K562 (cell line): Measurements from ENCODE around the gene MYO15B. TPM values are rescaled to one million over a fixed set of nuclear protein-coding genes. Genes with fewer than 3 reads are reported as not detected.

ENCODE experiments used
- E2F3 ChIP-seq: fragments of 250-450 bp; sonication (Bioruptor Pico); IDR thresholded peaks from 2 replicates; pipeline ENCODE4 v1.4.0; 2020; ENCODE audit warnings: mild to moderate bottlenecking
- ELF2 ChIP-seq: fragments of 250-450 bp; sonication (Bioruptor Pico); IDR thresholded peaks from 2 replicates; pipeline ENCODE4 v1.5.0; 2021; ENCODE audit warnings: mild to moderate bottlenecking
- ETV5 ChIP-seq: sonication (generic); formaldehyde crosslinking; IDR thresholded peaks from 2 replicates; pipeline ENCODE4 v1.4.0; 2020; ENCODE audit warnings: low read depth, mild to moderate bottlenecking, missing genetic modification reagents
- HIVEP1 ChIP-seq: fragments of 250-450 bp; sonication (Bioruptor Pico); IDR thresholded peaks from 2 replicates; pipeline ENCODE4 v1.4.0; 2020; ENCODE audit warnings: mild to moderate bottlenecking
- KHSRP ChIP-seq: fragments of 450-650 bp; IDR thresholded peaks from 2 replicates; pipeline ENCODE4 v1.6.1; 2017
- POLR3G ChIP-seq: IDR thresholded peaks from 2 replicates; pipeline ENCODE4 v1.6.1; 2011; ENCODE audit not compliant: insufficient read length, insufficient replicate concordance; ENCODE audit errors: extremely low read depth
- RBM39 ChIP-seq: fragments of 200-400 bp; formaldehyde crosslinking; optimal IDR thresholded peaks from 2 replicates; pipeline ENCODE3; 2018; ENCODE audit warnings: low read depth, low read length
- ZBTB7A ChIP-seq: IDR thresholded peaks from 2 replicates; pipeline ENCODE4 v1.6.1; 2011; ENCODE audit warnings: low read depth, mild to moderate bottlenecking, low read length, moderate library complexity, borderline replicate concordance; ENCODE audit not compliant: control insufficient read depth
- ZEB2 ChIP-seq: fragments of 450-650 bp; IDR thresholded peaks from 2 replicates; pipeline ENCODE4 v1.6.1; 2016
- ZNF140 ChIP-seq: fragments of 250-450 bp; sonication (Bioruptor Pico); IDR thresholded peaks from 2 replicates; pipeline ENCODE4 v1.8.0; 2021; ENCODE audit warnings: moderate library complexity, mild to moderate bottlenecking, inconsistent platforms
- ZNF175 ChIP-seq: fragments of 200-800 bp; sonication (Bioruptor generic); IDR thresholded peaks from 2 replicates; pipeline ENCODE4 v1.6.1; 2016; ENCODE audit warnings: low read depth, mild to moderate bottlenecking, missing genetic modification characterization, missing compliant biosample characterization
- ZNF436 ChIP-seq: fragments of 250-450, 450-650 bp; sonication (Bioruptor Pico); formaldehyde crosslinking; IDR thresholded peaks from 2 replicates; pipeline ENCODE4 v1.7.0; 2020; ENCODE audit warnings: mild to moderate bottlenecking
- ZNF561 ChIP-seq: fragments of 450-650 bp; formaldehyde crosslinking; conservative IDR thresholded peaks from 2 replicates; pipeline ENCODE4 v1.4.0; 2020; ENCODE audit warnings: mild to moderate bottlenecking, moderate library complexity
- polyA plus RNA-seq, 8 experiments: library from polyadenylated mRNA; depleted of rRNA in 4 of 8; stranded (reverse) in 5 of 8; unstranded in 3 of 8; fragments of >200 nt; fragmentation: Nextera tagmentation in 2 of 8; fragmentation: Illumina TruSeq in 1 of 8; extraction: Ambion mirVana in 2 of 8; extraction: Trizol in 1 of 8; gene quantifications; 2 replicates each; pipeline versions ENCODE4 v1.2.1 to v1.2.3, GENCODE V29; 2011 to 2014; ENCODE audit warnings: inconsistent platforms in 1 of 8, missing spikeins in 1 of 8
- total RNA-seq, 7 experiments: library from RNA; depleted of rRNA in 6 of 7; stranded (reverse); fragments of >200 nt in 6 of 7; fragmentation: Illumina TruSeq in 2 of 7; extraction: Trizol in 2 of 7; gene quantifications; 2 replicates each; pipeline versions ENCODE4 v1.2.1 to v1.2.3, GENCODE V29; 2011 to 2021; ENCODE audit warnings: low replicate concordance in 1 of 7
- TF ChIP-seq, protein P1 (sequence below): fragments of 250-450 bp; sonication (Bioruptor Pico); IDR thresholded peaks from 2 replicates; pipeline ENCODE4 v1.8.0; 2022; ENCODE audit warnings: inconsistent platforms, mild to moderate bottlenecking, moderate library complexity, borderline replicate concordance
- TF ChIP-seq, protein P2 (sequence below): sonication (generic); formaldehyde crosslinking; IDR thresholded peaks from 2 replicates; pipeline ENCODE4 v1.8.0; 2022; ENCODE audit warnings: missing genetic modification reagents, mild to moderate bottlenecking, borderline replicate concordance
- TF ChIP-seq, protein P3 (sequence below): fragments of 450-650 bp; IDR thresholded peaks from 2 replicates; pipeline ENCODE4 v1.7.0; 2016; ENCODE audit warnings: borderline replicate concordance
- TF ChIP-seq, protein P4 (sequence below): fragments of 450-650 bp; formaldehyde crosslinking; IDR thresholded peaks from 2 replicates; pipeline ENCODE4 v1.4.0; 2022; ENCODE audit warnings: mild to moderate bottlenecking, moderate library complexity
- TF ChIP-seq, protein P5 (sequence below): IDR thresholded peaks from 3 replicates; pipeline ENCODE4 v1.6.1; 2011; ENCODE audit warnings: borderline replicate concordance, mild to moderate bottlenecking; ENCODE audit not compliant: insufficient read length, insufficient read depth

Gene MYO15B
- total and polyA plus RNA-seq, 9 of the 15 experiments (the other 6 are each of a cell fraction or from before 2014, with no cell fraction given), result 0.05 to 3.1 (median 0.83) TPM; not detected in 2

DNA sequence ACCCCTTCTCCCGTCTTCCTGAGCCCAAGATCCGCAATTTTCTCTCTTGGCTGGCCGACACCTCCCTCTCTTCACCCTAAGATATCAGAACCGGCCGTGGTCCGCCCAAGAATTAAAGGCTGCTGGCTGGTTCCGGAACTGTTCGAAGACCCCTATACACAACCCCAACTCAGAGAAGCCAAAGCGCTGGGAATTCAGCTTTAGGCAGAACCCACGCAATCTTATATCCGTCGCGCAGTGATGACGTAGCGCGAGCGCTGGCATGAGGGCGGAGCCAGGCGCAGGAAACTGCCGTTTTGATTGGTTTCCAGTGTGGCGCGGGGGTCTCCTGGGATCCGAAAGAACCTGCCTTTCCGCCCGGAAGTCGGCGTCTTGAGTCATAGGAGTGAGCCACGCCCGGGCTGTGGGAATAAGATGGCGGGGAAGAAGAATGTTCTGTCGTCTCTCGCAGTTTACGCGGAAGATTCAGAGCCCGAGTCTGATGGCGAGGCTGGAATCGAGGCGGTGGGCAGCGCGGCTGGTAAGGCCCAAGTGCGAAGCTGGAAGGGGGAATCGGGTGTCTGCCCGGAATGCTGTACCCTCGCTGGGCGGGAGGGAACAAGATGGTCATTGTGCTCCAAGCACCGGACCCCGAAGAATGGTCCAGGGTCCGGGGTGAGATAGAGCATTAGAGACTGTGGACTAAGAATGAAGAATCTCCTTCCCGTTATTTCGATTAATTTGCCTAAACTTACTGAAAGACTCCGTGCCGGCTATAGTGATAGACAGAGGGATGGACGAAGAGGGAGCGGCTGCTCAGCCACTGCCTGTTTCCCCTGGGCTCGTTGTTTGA lies 79.6 kb downstream of the MYO15B start, which contains the start of the genes RECQL5 and SAP30BP (continued):
- TF ChIP-seq, protein P1, sequence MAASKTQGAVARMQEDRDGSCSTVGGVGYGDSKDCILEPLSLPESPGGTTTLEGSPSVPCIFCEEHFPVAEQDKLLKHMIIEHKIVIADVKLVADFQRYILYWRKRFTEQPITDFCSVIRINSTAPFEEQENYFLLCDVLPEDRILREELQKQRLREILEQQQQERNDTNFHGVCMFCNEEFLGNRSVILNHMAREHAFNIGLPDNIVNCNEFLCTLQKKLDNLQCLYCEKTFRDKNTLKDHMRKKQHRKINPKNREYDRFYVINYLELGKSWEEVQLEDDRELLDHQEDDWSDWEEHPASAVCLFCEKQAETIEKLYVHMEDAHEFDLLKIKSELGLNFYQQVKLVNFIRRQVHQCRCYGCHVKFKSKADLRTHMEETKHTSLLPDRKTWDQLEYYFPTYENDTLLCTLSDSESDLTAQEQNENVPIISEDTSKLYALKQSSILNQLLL (CRISPR knock-in tag), result no peak
- TF ChIP-seq KHSRP (peak; percentile 86), RBM39 (no peak), ZBTB7A (peak; percentile 65), ZEB2 (no peak), HIVEP1 (no peak), E2F3 (CRISPR knock-in tag) (0 out of 2 replicates have a peak, but pooled peaks have one; percentile 57), ZNF561 (CRISPR knock-in tag) (0 out of 2 replicates have a peak, but pooled peaks have one; percentile 29), ETV5 (peak; percentile 79), ZNF140 (no peak), ELF2 (CRISPR knock-in tag) (peak; percentile 87), ZNF436 (CRISPR knock-in tag) (0 out of 2 replicates have a peak, but pooled peaks have one; percentile 40), POLR3G (no peak), ZNF175 (CRISPR knock-in tag) (no peak)
- TF ChIP-seq, protein P2, sequence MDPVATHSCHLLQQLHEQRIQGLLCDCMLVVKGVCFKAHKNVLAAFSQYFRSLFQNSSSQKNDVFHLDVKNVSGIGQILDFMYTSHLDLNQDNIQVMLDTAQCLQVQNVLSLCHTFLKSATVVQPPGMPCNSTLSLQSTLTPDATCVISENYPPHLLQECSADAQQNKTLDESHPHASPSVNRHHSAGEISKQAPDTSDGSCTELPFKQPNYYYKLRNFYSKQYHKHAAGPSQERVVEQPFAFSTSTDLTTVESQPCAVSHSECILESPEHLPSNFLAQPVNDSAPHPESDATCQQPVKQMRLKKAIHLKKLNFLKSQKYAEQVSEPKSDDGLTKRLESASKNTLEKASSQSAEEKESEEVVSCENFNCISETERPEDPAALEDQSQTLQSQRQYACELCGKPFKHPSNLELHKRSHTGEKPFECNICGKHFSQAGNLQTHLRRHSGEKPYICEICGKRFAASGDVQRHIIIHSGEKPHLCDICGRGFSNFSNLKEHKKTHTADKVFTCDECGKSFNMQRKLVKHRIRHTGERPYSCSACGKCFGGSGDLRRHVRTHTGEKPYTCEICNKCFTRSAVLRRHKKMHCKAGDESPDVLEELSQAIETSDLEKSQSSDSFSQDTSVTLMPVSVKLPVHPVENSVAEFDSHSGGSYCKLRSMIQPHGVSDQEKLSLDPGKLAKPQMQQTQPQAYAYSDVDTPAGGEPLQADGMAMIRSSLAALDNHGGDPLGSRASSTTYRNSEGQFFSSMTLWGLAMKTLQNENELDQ, result no peak
- TF ChIP-seq, protein P3, sequence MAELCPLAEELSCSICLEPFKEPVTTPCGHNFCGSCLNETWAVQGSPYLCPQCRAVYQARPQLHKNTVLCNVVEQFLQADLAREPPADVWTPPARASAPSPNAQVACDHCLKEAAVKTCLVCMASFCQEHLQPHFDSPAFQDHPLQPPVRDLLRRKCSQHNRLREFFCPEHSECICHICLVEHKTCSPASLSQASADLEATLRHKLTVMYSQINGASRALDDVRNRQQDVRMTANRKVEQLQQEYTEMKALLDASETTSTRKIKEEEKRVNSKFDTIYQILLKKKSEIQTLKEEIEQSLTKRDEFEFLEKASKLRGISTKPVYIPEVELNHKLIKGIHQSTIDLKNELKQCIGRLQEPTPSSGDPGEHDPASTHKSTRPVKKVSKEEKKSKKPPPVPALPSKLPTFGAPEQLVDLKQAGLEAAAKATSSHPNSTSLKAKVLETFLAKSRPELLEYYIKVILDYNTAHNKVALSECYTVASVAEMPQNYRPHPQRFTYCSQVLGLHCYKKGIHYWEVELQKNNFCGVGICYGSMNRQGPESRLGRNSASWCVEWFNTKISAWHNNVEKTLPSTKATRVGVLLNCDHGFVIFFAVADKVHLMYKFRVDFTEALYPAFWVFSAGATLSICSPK, result peak; percentile 48; the same call in 1 of the 2 replicates
- TF ChIP-seq, protein P4, sequence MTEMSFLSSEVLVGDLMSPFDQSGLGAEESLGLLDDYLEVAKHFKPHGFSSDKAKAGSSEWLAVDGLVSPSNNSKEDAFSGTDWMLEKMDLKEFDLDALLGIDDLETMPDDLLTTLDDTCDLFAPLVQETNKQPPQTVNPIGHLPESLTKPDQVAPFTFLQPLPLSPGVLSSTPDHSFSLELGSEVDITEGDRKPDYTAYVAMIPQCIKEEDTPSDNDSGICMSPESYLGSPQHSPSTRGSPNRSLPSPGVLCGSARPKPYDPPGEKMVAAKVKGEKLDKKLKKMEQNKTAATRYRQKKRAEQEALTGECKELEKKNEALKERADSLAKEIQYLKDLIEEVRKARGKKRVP (CRISPR knock-in tag), result no peak
- TF ChIP-seq, protein P5, sequence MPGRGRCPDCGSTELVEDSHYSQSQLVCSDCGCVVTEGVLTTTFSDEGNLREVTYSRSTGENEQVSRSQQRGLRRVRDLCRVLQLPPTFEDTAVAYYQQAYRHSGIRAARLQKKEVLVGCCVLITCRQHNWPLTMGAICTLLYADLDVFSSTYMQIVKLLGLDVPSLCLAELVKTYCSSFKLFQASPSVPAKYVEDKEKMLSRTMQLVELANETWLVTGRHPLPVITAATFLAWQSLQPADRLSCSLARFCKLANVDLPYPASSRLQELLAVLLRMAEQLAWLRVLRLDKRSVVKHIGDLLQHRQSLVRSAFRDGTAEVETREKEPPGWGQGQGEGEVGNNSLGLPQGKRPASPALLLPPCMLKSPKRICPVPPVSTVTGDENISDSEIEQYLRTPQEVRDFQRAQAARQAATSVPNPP, result no peak
